Prostate gland (tissue), 2 donors: ENCODE data around the gene TMPRSS12.

Experiments used
- POLR2A ChIP-seq: fragments of 450-650 bp; IDR thresholded peaks from one replicate; pipeline ENCODE4 v1.6.1; 2016; ENCODE audit warnings: antibody characterized with exemption, mild to moderate bottlenecking
- POLR2AphosphoS5 ChIP-seq: sonication (generic); formaldehyde crosslinking; IDR thresholded peaks from one replicate; pipeline ENCODE4 v1.6.1; 2017; ENCODE audit warnings: antibody characterized with exemption
- TF ChIP-seq, protein P1 (sequence below), 4 experiments: fragments of 200-600 bp in 2 of 4; fragments of 450-650 bp in 2 of 4; sonication (generic) in 2 of 4; IDR thresholded peaks; 1 replicate in 3 of 4; 2 replicates in 1 of 4; pipeline ENCODE4 v1.5.1; 2016 to 2019; ENCODE audit warnings: antibody characterized with exemption in 4 of 4, mild to moderate bottlenecking in 2 of 4, moderate library complexity in 2 of 4

DNA sequence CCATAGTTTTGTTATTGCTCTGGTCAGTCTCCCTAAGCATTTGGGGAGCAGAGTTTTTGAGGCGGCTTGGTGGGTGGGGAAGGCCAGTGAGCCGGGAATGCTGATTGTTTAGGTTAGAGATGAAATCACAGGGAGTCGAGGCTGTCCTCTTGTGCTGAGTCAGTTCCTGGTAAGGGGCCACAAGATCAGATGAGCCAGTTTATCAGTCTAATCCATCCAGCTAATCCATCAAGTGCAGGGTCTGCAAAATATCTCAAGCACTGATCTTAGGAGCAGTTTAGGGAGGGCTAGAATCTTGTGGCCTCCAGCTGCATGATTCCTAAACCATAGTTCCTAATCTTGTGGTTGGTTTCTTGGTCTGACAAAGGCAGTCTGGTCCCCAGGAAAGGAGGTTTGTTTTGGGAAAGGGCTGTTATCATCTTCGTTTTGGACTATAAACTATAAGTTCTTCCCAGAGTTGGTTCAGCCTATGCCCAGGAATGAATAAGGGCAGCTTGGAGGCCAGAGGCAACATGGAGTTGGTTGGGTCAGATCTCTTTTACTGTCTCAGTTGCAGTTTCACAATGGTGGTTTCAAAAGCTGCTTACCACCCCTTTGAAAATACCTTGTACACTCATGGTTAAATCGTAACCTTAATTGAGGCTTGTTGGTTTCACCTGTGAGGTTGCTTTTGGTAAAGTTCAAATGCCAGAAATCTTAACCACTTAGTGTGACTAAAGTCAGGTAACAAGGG is 76.0 kb downstream of the TMPRSS12 start:
- TF ChIP-seq, protein P1, sequence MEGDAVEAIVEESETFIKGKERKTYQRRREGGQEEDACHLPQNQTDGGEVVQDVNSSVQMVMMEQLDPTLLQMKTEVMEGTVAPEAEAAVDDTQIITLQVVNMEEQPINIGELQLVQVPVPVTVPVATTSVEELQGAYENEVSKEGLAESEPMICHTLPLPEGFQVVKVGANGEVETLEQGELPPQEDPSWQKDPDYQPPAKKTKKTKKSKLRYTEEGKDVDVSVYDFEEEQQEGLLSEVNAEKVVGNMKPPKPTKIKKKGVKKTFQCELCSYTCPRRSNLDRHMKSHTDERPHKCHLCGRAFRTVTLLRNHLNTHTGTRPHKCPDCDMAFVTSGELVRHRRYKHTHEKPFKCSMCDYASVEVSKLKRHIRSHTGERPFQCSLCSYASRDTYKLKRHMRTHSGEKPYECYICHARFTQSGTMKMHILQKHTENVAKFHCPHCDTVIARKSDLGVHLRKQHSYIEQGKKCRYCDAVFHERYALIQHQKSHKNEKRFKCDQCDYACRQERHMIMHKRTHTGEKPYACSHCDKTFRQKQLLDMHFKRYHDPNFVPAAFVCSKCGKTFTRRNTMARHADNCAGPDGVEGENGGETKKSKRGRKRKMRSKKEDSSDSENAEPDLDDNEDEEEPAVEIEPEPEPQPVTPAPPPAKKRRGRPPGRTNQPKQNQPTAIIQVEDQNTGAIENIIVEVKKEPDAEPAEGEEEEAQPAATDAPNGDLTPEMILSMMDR (IDR thresholded peaks at IDR 0.05): no peak
- TF ChIP-seq POLR2A: no peak
- no peak for TF ChIP-seq POLR2AphosphoS5
